NCI-H510A (cell line): Measurements from ENCODE around the gene CTU2.

Experiments used
- DNase-seq: peaks from one replicate; lab custom pipeline; 2025; lab: John Stamatoyannopoulos, UW

CTU2 gene

GRCh38 chr16:88743693-88744576, 37.6 kb downstream of the CTU2 start:
- no peak for DNase-seq

GRCh38 chr16:88744577-88745521, 38.5 kb downstream of the CTU2 start:
- no peak for DNase-seq

- DNase-seq, result no peak
Measured at GRCh38 chr16:88746506-88746905, 40.2 kb downstream of the CTU2 start.

GRCh38 chr16:88747588-88748301, 41.4 kb downstream of the CTU2 start:
- DNase-seq, result no peak

- DNase-seq, result no peak
Measured at GRCh38 chr16:88748364-88748763, 42.1 kb downstream of the CTU2 start.

- DNase-seq, result no peak
Measured at GRCh38 chr16:88749358-88749757, 43.1 kb downstream of the CTU2 start.

GRCh38 chr16:88750854-88751253, 44.6 kb downstream of the CTU2 start:
- DNase-seq, result no peak

GRCh38 chr16:88752386-88753002, 46.2 kb downstream of the CTU2 start:
- DNase-seq, result no peak

GRCh38 chr16:88753191-88753590, 46.9 kb downstream of the CTU2 start:
- no peak for DNase-seq

- DNase-seq, result no peak
Measured at GRCh38 chr16:88753602-88754001, 47.3 kb downstream of the CTU2 start.

GRCh38 chr16:88754109-88754911, 48.0 kb downstream of the CTU2 start:
- no peak for DNase-seq

GRCh38 chr16:88754912-88755744, 48.8 kb downstream of the CTU2 start:
- DNase-seq, result no peak

- DNase-seq, result no peak
Measured at GRCh38 chr16:88755745-88756443, 49.6 kb downstream of the CTU2 start.

GRCh38 chr16:88758227-88758943, 52.1 kb downstream of the CTU2 start:
- DNase-seq, result no peak

GRCh38 chr16:88758944-88759244, 52.6 kb downstream of the CTU2 start:
- no peak for DNase-seq

GRCh38 chr16:88759245-88759975, 53.1 kb downstream of the CTU2 start:
- no peak for DNase-seq

- DNase-seq, result no peak
Measured at GRCh38 chr16:88759976-88760350, 53.7 kb downstream of the CTU2 start.
